HG02642 (cell line): Measurements from ENCODE around the gene SSPN.
"Not testable (repeated sequence)": the region's sequence is repeated elsewhere in the genome, so short reads cannot be mapped to it uniquely, and the experiment has no call there.

Source experiments
- ATAC-seq: cut with Tn5 transposase; IDR thresholded peaks from one replicate; pipeline ENCODE4 v1.9.1; 2021; ENCODE audit warnings: mild to moderate bottlenecking; ENCODE audit not compliant: unreplicated experiment, poor library complexity

The SSPN gene

DNA sequence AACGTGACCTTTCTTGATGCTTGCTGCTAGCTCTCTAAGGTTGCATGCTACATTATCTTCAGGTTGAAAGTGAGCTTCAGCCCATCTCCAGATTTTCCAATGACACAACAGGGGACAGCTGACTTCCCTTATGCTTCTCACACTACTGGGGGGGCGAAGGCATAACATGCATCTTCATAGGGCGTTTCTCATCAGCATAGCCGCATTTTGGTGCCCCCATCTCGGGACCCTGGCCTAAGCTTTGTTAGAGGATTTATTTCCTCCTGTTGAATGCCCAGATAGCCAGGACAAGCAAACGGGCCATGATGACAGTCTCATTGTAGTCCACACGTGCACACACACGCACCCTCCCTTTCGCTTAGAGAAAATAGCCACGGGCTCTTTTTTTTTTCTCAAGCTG, 30.7 kb downstream of the SSPN start:
- ATAC-seq = no peak

DNA sequence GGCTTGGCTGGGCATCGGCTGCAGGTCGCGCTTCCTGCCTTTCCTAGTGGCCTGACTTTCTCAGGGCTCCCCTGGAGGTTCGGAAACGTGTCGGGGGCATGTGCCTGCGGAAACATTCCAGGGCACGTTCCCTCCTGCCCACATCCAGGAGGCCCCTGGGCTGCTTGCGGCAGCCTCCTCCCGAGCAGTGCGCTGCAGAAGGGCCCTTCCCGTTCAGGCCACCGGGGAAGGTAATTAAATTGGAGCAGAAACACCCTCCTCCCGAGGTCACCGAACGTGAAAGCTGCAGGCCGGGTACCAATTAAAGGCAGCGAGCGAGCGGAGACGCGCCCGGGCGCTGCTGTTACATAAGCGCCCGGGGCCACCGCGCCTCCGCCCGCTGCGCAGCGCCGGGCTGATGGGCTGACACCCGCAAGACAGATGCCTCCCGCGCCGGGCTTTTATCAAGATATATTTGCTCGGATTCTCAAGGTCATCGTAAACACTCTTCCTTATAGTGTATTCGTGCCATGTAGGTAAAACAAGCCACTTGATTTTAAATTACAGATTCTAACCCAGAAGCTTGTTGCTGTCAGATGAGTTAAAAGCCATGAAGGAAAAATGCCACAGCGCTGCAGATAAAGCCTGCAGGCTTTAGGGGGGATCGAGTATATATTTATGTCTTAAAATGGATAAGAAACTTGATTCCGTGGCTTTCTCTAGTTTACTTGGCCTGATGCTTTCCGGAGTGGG, 31.4 kb downstream of the SSPN start:
- no peak for ATAC-seq

DNA sequence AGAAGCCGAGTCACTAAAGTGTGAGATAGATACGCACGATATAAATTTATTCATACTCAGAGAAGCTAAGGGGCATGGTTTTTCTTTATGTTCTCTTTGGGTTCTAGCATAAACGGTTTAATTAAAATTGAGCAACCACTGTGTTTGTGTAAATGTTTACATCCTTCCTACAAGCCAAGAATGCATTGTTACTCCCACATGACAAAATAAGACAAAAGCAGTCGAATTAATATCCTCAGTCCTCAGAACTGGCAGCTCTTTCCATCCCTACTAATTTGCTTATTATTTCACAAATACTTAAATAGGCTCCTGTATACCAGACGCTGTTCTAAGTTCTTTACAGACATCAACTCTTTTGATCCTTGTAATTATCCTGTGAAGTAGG, 32.0 kb downstream of the SSPN start:
- ATAC-seq = no peak

DNA sequence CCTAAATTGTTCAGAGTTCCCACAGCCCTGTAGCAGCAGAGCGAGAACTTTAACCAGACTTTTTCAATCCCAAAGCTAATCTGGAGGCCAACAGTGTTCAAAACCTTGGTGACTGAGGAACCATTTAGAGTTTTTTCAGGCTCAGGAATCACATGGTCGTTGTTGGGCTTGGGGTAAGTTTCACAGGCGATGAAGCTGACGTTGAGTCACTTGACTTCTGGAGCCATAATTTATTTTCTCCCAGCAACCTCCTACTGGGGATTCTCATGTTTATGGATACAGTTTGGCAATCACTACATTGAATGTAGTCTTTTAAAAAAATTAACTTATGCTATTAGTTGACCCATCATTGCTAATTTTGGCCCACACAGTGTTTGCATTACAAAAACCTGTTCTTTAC, 34.5 kb downstream of the SSPN start:
- ATAC-seq = no peak

DNA sequence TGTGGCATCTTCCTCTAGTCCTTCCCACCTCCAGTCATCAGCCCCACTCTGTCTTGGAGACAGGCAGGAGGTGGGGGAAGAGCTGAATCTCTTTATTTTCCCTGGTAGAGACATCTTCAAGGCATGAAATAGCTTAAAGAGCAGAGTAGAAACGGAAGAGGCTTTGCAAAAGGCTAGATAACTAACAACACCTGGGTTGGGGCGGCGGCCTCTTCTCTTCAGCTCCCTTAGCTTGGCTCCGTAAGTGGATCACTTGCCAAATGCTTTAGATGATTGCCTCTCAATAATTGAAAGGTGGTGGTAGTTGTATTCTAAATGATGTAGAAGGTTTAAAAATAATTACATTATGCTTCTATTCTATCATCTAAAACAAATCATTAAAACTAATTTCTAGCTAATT, 36.1 kb downstream of the SSPN start:
- ATAC-seq = no peak

DNA sequence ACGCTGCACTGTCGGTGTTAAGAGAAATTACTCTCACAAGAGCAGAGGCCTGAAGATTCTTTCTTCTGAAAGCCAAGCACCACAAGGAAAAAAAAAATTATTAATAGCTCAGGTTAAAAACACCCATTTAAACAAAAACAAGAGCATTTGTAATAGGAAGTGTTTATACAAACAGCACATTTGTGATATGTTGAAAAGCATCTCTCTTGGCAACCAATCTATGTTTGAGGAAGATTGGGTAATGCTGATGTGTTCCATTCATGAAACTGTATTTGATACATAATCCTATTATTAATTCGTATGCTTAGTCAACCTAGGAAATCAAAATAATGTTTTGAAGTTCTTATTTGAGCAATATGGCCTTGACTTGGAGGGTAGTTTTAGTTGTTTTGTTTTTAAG, 36.5 kb downstream of the SSPN start:
- no peak for ATAC-seq

DNA sequence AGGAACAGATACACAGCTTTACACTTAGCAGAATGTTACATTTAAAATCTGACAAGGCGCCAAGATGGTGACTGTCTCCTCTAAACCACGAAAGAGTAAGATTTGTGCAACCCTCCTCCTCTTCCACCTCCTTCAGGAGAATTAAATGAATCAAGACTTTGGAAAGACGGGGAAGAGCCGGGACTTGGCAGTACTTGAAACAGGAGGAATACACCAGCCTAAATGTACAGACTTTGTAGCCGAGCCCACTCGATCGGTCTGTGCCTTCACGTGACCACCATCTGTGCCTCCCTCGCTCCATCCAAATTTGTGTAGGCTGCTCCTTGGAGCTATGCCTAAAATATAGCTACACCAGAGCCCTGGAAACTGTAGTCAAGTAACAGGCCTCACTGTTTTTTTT, 38.3 kb downstream of the SSPN start:
- no peak for ATAC-seq

DNA sequence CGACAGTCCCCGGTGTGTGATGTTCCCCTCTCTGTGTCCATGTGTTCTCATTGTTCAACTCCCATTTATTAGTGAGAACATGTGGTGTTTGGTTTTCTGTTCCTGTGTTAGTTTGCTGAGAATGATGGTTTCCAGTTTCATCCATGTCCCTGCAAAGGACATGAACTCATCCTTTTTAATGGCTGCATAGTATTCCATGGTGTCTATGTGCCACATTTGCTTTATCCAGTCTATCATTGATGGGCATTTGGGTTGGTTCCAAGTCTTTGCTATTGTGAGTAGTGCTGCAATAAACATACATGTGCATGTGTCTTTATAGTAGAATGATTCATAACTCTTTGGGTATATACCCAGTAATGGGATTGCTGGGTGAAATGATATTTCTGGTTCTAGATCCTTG, 40.1 kb downstream of the SSPN start:
- not testable (repeated sequence) for ATAC-seq

DNA sequence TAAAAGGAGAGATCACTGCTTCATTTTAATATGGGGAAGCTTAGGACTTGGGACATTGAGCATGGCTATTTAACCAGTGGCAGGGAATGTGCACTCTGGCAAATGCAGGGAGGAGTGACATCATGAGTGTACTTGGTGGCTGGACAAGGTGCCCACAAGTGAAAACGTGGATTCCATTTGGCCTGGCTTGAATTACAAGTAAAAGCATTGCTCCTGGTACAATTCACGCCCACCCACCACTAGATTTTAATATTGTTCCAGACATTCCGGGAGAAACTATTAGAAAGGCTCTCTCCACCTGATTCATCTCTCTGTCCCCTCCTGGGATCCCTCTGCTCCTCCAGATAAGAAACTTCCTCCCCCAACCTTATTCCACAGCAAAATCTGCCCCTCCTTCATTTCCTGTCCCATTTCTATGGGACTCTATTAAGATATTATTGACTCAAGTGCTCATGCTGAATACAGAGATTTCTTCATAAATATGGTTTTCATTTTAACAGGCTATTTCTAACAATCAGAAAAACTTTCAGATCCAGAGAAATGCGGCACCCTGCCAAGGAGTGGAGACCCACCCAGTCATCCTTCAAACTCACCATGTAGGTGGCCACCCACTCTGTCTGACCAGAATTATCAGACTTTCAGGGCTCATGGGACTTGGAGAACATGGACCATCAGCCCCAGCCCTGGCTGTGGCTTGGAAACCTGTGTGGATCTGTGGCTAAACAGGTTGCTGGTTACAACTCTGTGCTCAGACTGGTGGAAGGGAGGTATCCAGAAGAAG, 43.2 kb downstream of the SSPN start:
- ATAC-seq = no peak

DNA sequence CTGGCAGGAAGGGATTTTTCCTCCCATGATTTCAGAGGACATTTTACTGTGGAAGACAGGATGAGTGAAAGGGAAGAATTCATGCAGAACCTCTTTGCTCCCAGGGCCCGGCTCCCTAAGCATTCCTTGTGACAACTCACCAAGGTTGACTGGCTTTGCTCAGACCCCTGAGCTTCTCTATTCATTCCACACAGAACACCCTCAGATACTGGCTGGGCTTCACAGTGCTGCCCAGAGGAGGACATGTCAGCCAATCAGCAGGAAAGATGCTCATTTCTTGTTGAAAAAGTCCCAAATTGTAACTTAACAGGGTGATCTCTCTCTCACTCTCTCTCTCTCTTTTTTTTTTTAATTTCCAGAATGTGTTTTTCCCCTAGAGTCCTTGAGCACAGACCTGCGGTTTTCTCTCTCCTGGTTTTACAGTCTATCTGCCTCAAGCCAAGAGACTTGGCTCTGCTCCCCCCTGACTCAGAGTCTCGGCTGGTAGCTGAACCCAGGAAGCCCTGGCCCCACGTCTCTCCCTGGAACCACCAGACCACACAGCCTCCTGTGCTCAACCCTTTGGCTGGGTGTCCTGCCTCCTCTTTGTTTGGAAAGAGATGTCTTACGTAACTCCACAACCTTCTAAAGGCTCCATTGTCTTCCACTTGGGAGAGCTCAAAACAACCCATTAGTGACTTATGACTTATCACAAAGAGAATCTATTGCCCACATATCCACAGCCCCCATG, 43.9 kb downstream of the SSPN start:
- no peak for ATAC-seq

DNA sequence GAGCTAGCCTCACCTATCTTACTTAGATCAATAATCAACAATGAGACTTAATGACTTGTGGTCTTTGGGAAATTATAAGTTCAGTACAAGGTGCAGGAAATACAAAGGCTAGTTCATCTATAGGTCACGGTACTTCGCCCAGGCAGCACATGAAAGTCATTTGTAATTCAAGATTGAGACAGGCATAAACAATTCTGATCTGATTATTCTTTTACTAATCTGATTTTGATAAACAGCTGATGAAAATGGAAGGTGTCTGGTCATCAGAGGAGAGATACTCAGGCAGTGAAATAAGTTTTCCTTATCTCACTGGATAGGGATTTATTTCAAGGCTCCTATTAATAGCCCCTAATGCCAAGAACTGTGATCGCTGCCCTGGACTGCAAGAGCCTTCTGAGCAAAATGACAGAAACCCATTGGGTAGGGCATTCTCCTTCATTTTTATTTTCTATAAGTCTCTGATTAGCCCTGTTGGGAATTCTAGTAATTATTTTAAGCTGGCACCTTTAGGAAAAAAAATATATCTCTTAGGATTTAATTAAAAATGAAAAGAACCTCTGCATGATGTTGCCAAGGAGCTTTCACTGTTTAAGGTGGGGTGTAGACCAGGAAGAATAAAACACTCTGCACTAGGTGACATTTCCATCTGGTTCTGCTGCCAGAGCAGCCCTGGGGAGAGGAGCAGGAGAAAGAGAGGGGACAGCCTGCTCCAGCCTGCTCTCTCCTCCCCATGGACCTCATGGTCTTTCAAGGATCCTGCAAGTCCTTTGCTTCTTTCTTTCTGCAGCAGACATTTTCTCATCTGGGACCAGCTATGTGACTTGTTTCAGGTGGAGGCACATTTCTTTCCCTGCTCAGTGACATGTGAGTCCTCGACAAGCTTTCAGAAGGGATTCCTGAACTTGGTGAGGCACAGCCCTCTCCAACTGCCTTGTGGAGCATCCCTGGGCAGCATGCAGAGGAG, 44.8 kb downstream of the SSPN start:
- ATAC-seq = no peak

DNA sequence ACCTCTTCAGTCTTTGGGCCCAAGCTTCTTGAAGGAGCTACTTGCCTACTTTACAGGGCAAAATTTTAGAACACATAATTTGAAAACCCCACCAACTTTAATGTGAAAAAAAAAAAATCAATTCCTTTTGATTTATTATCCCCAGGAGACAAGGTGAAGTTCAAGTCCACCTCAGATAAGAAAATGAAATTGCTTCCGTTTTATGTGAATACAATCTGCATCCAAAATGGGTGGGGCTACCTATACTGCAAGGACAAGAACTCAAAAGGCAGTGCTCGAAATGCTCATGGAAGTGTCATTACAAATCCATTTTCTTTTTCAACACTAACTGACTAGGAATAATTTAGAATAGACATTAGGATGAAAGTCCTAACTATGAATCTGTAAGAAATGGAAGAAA, 45.7 kb downstream of the SSPN start:
- ATAC-seq = no peak

DNA sequence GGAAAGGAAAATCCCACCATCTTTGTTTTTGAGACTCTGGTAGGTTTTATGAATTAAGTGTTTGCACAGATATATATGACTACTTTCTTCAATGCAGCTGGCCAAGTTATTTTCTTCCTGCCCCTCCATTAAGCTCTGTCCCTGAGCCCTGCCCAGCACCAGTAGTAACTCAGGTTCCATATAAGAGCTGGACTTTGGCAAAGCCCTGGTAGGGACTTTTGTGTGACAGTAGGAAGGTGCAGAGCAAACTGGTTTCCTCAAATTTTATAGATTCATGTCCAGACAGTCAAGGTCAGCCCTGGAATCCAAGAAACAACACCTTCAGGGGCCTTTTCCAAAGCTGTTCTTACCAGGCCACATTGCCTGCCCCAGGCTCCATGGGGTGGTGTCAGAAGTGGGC, 47.3 kb downstream of the SSPN start:
- ATAC-seq = no peak

DNA sequence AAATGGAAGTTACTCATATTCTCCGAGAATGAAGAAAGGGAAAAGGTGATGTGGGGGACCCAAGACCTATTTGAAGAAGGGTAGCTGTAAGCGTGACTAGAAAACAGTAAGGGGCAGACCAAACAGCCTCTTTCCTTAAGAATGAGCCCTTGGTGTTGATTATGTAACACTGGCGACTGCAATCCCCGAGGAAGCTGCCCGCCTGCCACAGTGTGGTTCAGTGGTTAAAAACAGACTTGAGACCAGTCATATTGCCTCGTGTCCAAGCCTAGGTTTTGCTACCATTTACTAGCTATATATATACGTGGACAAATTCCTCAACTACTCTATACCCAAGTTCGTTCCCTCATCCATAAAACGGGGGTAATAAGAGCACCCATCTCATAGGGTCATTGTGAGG, 49.1 kb downstream of the SSPN start:
- ATAC-seq = no peak

DNA sequence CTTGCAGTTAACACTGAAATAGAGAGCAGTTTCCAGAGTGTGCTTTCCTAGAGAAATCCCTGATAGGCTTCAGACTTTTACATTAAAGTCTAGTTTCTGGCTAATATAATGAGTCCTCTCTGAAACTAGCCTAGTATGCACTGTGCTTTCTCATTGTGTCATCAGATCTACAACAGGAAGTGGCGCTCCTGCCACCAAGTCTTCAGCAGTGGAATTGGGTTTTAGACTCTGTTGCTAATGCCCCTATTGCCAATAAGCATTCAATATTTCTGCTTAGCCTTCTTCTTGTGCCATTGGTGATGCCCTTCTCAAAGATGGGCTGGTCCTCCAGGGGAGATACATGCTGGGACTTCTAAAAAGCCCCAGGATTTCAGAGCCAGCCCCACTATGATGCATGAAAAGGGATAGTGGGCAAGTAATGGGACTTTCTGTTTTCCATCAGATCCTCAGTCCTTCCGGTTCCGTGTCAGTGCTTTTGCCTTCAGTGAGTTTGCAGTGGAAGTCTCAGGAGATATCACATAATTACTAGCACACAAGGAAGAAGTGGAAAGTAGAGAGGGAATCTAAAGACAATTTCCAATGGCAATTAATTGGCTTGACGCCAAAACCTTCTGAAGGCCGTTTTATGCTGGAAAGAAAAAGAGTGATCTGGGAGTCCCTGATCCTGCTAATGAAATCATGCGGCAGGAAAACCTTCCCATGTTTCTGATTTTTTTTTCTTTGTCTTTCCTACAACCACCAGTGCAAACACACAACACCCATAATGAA, 50.0 kb downstream of the SSPN start:
- ATAC-seq = no peak

DNA sequence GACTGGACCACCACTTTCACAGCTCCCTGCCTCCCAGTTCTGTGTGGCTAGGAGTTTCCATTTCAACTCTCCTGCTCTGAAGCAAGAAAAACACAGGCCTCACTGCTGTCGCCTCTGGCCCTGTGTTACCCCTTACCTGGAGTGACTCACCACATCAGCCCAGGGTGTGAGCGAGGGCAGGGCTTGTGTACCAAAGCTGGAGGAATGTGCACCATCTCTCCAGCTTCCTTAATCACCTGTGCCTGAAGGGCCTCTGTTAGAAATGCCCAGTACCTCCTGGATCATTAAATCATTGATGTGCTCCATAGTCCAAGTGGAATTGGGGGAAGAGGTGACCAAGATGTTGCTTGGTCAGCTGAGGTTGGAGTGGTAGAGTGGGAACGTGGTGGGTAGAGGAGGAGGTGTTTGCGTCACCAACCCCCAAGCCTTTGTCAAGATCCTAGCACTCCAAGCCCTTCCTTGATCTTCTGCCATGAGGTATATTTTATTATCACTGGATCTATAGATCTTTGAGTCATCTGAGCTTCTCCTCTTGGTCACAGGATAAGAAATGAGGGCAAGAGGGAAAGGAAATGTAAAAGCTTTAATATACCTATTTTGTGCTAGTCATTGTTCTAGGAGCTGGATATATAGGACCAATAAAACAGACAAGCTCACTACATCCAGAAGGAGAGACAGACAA, 51.3 kb downstream of the SSPN start:
- no peak for ATAC-seq

DNA sequence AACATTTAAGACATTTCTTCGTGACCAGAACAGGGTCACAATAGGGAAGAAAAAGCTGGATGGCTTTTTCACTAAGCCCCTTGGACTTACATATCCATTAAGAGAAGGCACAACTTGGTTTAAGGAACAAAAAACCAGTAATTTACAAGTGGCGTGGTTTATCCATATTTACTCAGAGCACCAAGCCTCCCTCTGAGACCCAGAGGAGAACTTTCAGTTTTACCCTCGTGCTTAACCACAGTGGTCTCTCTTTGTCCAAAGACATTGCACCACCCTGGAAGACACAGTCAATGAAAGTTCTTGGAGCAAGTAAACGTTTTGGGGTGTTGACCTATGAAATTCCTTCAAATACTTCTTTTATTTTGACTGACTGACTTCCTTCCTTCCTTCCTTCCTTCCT, 52.5 kb downstream of the SSPN start:
- no peak for ATAC-seq

DNA sequence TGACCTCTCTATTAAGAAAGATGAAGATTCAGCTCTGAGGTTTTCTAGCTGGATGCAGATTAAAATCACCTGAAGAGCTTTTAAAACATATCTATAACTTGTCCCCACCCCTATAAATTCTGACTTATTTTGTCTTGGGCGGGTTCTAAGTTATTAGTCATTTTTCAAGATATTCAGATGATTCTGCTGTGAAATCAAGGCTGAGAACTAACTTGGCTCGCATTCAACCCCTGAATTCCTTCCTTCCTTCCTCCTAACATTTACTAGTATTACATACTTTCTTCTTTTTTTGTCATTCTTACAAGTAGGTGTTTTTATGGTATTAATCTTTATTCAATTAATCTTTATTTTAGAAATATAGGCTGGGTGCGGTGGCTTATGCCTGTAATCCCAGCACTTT, 55.4 kb downstream of the SSPN start:
- no peak for ATAC-seq

DNA sequence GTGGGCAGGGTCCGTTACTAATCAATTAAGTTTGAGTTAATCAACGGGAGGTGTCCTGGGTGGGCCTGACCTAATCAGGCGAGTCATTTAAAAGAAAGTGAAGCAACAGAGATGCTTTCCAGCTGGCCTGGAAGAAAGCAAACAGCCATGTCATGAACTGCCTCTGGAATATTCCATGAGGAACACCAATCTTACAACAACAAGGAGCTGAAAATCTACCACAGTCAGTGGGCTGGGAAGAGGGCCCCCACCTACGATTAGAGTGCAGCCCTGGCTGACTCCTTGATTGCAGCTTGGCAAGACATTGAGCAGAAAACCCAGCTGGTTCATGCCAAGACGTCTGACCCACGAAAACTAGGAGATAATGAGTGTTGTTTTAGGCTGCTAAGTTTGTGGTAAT, 56.2 kb downstream of the SSPN start:
- no peak for ATAC-seq
